ENCODE results near the gene PAM. TPM values are rescaled to one million over a fixed set of nuclear protein-coding genes. Genes with fewer than 3 reads are reported as not detected.

The PAM gene
- total and polyA plus RNA-seq, 2 of the 13 experiments (the other 11 are each of a cell fraction or from before 2014, with no cell fraction given) = 20.2 to 79.1 TPM

DNA sequence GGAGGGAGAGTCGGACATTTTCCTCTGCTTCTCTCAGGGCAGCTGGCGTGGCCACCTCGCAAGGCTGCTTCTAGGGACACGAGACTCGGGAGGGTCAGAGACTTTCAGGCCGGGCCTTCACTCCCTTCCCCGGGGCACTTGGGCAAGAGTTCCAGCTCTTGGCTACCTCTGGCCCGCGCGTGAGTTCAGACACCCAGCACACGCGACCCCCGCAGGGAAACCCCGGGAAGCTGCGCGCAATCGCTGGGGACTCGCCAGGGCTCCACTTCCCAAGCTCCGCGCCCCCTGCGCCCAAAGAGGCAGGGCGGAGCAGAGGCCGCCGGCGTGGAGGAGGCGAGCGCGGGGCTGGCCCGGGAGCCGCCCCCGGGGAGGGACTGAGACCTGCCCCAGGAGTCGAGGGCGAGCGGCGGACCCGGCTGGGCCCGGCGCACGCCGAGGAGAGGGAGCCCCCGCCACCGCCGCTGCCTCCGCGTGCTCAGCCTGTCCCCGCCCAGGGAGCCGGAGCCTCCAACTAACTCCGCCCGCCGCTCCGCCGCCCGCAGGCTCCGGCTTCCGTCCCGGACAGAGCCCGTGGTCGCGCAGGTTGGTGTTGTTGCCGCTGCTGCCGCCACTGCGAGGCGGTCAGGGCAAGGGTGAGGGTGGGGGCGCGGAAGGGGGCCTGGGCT lies at the start of gene PAM (continued):
- TF ChIP-seq ZSCAN31 (CRISPR knock-in tag; IDR thresholded peaks at IDR 0.05; ENCODE audit: low read depth) (no peak), NONO (IDR thresholded peaks at IDR 0.05) (no peak), NONO (CRISPR knock-in tag; conservative IDR thresholded peaks at IDR 0.05) (no peak), SATB2 (CRISPR knock-in tag; IDR thresholded peaks at IDR 0.05) (no peak), ZNF160 (CRISPR knock-in tag; IDR thresholded peaks at IDR 0.05) (no peak), FOXK2 (IDR thresholded peaks at IDR 0.05) (no peak), ZNF724P (CRISPR knock-in tag; IDR thresholded peaks at IDR 0.05; ENCODE audit: borderline replicate concordance) (no peak; the same call in 1 of the 2 replicates), EP300 (IDR thresholded peaks at IDR 0.05; ENCODE audit: low read depth in 2 of 2, low read length in 2 of 2) (no peak), EP300 (CRISPR knock-in tag; IDR thresholded peaks at IDR 0.05; ENCODE audit: borderline replicate concordance) (no peak), ZSCAN29 (CRISPR knock-in tag; conservative IDR thresholded peaks at IDR 0.05) (no peak), ETV6 (CRISPR knock-in tag; conservative IDR thresholded peaks at IDR 0.05) (no peak), ZNF136 (CRISPR knock-in tag; IDR thresholded peaks at IDR 0.05; ENCODE audit: low read depth) (no peak), PAX8 (CRISPR knock-in tag; IDR thresholded peaks at IDR 0.05; ENCODE audit: borderline replicate concordance) (no peak), ZNF350 (CRISPR knock-in tag; IDR thresholded peaks at IDR 0.05; ENCODE audit: borderline replicate concordance, low read depth) (no peak), HOXA5 (CRISPR knock-in tag; IDR thresholded peaks at IDR 0.05) (no peak), ZNF7 (CRISPR knock-in tag; IDR thresholded peaks at IDR 0.05) (no peak), SNAPC2 (CRISPR knock-in tag; IDR thresholded peaks at IDR 0.05) (no peak)
- TF ChIP-seq, protein P1, sequence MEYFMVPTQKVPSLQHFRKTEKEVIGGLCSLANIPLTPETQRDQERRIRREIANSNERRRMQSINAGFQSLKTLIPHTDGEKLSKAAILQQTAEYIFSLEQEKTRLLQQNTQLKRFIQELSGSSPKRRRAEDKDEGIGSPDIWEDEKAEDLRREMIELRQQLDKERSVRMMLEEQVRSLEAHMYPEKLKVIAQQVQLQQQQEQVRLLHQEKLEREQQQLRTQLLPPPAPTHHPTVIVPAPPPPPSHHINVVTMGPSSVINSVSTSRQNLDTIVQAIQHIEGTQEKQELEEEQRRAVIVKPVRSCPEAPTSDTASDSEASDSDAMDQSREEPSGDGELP (IDR thresholded peaks at IDR 0.05; ENCODE audit: borderline replicate concordance, low read depth) = no peak
- TF ChIP-seq, protein P2, sequence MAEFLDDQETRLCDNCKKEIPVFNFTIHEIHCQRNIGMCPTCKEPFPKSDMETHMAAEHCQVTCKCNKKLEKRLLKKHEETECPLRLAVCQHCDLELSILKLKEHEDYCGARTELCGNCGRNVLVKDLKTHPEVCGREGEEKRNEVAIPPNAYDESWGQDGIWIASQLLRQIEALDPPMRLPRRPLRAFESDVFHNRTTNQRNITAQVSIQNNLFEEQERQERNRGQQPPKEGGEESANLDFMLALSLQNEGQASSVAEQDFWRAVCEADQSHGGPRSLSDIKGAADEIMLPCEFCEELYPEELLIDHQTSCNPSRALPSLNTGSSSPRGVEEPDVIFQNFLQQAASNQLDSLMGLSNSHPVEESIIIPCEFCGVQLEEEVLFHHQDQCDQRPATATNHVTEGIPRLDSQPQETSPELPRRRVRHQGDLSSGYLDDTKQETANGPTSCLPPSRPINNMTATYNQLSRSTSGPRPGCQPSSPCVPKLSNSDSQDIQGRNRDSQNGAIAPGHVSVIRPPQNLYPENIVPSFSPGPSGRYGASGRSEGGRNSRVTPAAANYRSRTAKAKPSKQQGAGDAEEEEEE (CRISPR knock-in tag; IDR thresholded peaks at IDR 0.05; ENCODE audit: borderline replicate concordance) = no peak
- TF ChIP-seq, protein P3, sequence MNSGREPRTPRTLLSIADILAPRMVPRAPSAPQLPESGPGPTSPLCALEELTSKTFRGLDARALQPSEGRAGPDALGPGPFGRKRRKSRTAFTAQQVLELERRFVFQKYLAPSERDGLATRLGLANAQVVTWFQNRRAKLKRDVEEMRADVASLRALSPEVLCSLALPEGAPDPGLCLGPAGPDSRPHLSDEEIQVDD (CRISPR knock-in tag; IDR thresholded peaks at IDR 0.05; ENCODE audit: borderline replicate concordance) = no peak
